IMR-90 (cell line): ENCODE measurements around the gene EYS. TPM values are rescaled to one million over a fixed set of nuclear protein-coding genes. Genes with fewer than 3 reads are reported as not detected.

Source experiments
- ATAC-seq: fragments of 200-7000 bp; cut with Tn5 transposase; 2 replicates; pipeline ENCODE4 v1.9.1; 2020; ENCODE audit warnings: low read depth, mild to moderate bottlenecking, moderate library complexity
- BruUV-seq: library from RNA; stranded (reverse); fragments of 400-500 nt; replicated peaks from 2 replicates; lab custom pipeline; 2021; lab: Mats Ljungman, UMichigan
- CTCF ChIA-PET: fragments of 300-600 bp; formaldehyde crosslinking; extraction: SDS; loops from one replicate; lab custom pipeline; 2021; ENCODE audit warnings: antibody characterized with exemption; lab: Yijun Ruan, JAX
- POLR2A ChIA-PET: fragments of 300-600 bp; sonication (Branson Sonifier 250); formaldehyde crosslinking; loops from one replicate; lab custom pipeline; 2022; ENCODE audit warnings: antibody characterized with exemption; ENCODE audit not compliant: unreplicated experiment; lab: Charles Lee
- DNase-seq: peaks from one replicate; pipeline ENCODE4 v3.0.0; 2013
- H2AFZ ChIP-seq: replicated peaks from 2 replicates; pipeline ENCODE3; 2013; ENCODE audit warnings: low read length, mild to moderate bottlenecking; ENCODE audit not compliant: poor library complexity
- H2AK5ac ChIP-seq: 2 replicates; pipeline ENCODE4 v1.6.1; 2013; ENCODE audit warnings: low read depth, low read length, inconsistent platforms
- H2AK9ac ChIP-seq: replicated peaks from 2 replicates; pipeline ENCODE3; 2013; ENCODE audit warnings: mild to moderate bottlenecking, low read depth, low read length, moderate library complexity; ENCODE audit not compliant: poor library complexity
- H2BK120ac ChIP-seq: 2 replicates; pipeline ENCODE4 v1.6.1; 2013; ENCODE audit warnings: low read depth, low read length, inconsistent platforms
- H2BK15ac ChIP-seq: 3 replicates; pipeline ENCODE4 v1.6.1; 2013; ENCODE audit warnings: low read depth, low read length, inconsistent platforms
- H2BK20ac ChIP-seq: 2 replicates; pipeline ENCODE4 v1.6.1; 2013; ENCODE audit warnings: low read depth, mild to moderate bottlenecking, inconsistent platforms, low read length, moderate library complexity
- H2BK5ac ChIP-seq: 2 replicates; pipeline ENCODE4 v1.6.1; 2013; ENCODE audit warnings: mild to moderate bottlenecking, low read depth, low read length, inconsistent platforms; ENCODE audit not compliant: poor library complexity, severe bottlenecking
- H3K14ac ChIP-seq: replicated peaks from 2 replicates; pipeline ENCODE4 v1.6.1; 2013; ENCODE audit warnings: low read depth, low read length, inconsistent platforms
- H3K18ac ChIP-seq: 2 replicates; pipeline ENCODE4 v1.6.1; 2013; ENCODE audit warnings: low read depth, low read length, control low read depth
- H3K23ac ChIP-seq: 2 replicates; pipeline ENCODE4 v1.6.1; 2013; ENCODE audit warnings: low read depth, low read length, inconsistent platforms
- H3K27ac ChIP-seq: 2 replicates; pipeline ENCODE4 v1.5.1; 2013; ENCODE audit warnings: mild to moderate bottlenecking, control low read depth, low read length; ENCODE audit not compliant: insufficient read depth
- H3K27me3 ChIP-seq: 2 replicates; pipeline ENCODE4 v1.6.1; 2013; ENCODE audit warnings: low read length; ENCODE audit not compliant: control insufficient read depth, insufficient read depth
- H3K36me3 ChIP-seq: 2 replicates; pipeline ENCODE4 v1.6.1; 2013; ENCODE audit warnings: low read length, mixed read lengths; ENCODE audit not compliant: control insufficient read depth, insufficient read depth
- H3K4ac ChIP-seq: 2 replicates; pipeline ENCODE4 v1.6.1; 2013; ENCODE audit warnings: low read depth, low read length, inconsistent platforms
- H3K4me1 ChIP-seq: 2 replicates; pipeline ENCODE4 v1.6.1; 2013; ENCODE audit warnings: low read length, mixed read lengths; ENCODE audit not compliant: control insufficient read depth, insufficient read depth
- H3K4me2 ChIP-seq: 2 replicates; pipeline ENCODE4 v1.6.1; 2013; ENCODE audit warnings: low read depth, mild to moderate bottlenecking, control low read depth, low read length, moderate library complexity
- H3K4me3 ChIP-seq: 2 replicates; pipeline ENCODE4 v1.5.1; 2013; ENCODE audit warnings: low read depth, mild to moderate bottlenecking, control low read depth, low read length, moderate library complexity; ENCODE audit not compliant: insufficient read depth
- H3K56ac ChIP-seq: 2 replicates; pipeline ENCODE4 v1.6.1; 2013; ENCODE audit warnings: low read length, inconsistent platforms; ENCODE audit not compliant: insufficient read depth; ENCODE audit errors: extremely low read depth
- H3K79me1 ChIP-seq, 2 experiments: 2 replicates each; pipeline ENCODE4 v1.6.1; 2013; ENCODE audit warnings: low read length in 2 of 2, inconsistent platforms in 1 of 2, low read depth in 1 of 2
- H3K9ac ChIP-seq: 2 replicates; pipeline ENCODE4 v1.6.1; 2013; ENCODE audit warnings: low read depth, low read length, control low read depth
- H3K9me1 ChIP-seq: 2 replicates; pipeline ENCODE4 v1.6.1; 2013; ENCODE audit warnings: low read length, inconsistent platforms; ENCODE audit not compliant: insufficient read depth
- H3K9me3 ChIP-seq: 2 replicates; pipeline ENCODE4 v1.6.1; 2013; ENCODE audit warnings: low read length; ENCODE audit not compliant: control insufficient read depth, insufficient read depth
- H4K20me1 ChIP-seq: 2 replicates; pipeline ENCODE4 v1.6.1; 2013; ENCODE audit warnings: low read length, inconsistent platforms; ENCODE audit not compliant: insufficient read depth
- H4K5ac ChIP-seq: 2 replicates; pipeline ENCODE4 v1.6.1; 2013; ENCODE audit warnings: mild to moderate bottlenecking, low read depth, low read length, control low read depth
- H4K8ac ChIP-seq, 2 experiments: 2 replicates each; pipeline ENCODE4 v1.6.1; 2013; ENCODE audit warnings: low read depth in 2 of 2, low read length in 2 of 2, control low read depth in 1 of 2, inconsistent platforms in 1 of 2
- H4K91ac ChIP-seq: 2 replicates; pipeline ENCODE4 v1.6.1; 2013; ENCODE audit warnings: low read depth, low read length, inconsistent platforms; ENCODE audit not compliant: insufficient read depth
- BHLHE40 ChIP-seq: fragments of 150-350 bp; IDR thresholded peaks from 2 replicates; pipeline ENCODE4 v1.6.1; 2016; ENCODE audit warnings: mild to moderate bottlenecking, low read depth, low read length
- CEBPB ChIP-seq: IDR thresholded peaks from 2 replicates; pipeline ENCODE4 v1.6.1; 2012; ENCODE audit warnings: low read depth, low read length, improper control_type of control experiment
- CHD1 ChIP-seq: IDR thresholded peaks from 2 replicates; pipeline ENCODE4 v1.6.1; 2012; ENCODE audit warnings: low read depth, low read length, improper control_type of control experiment
- ELK1 ChIP-seq: fragments of 150-350 bp; IDR thresholded peaks from 2 replicates; pipeline ENCODE4 v1.6.1; 2016; ENCODE audit warnings: low read depth, mild to moderate bottlenecking, low read length, moderate library complexity, borderline replicate concordance
- MAFK ChIP-seq: IDR thresholded peaks from 2 replicates; pipeline ENCODE4 v1.6.1; 2012; ENCODE audit warnings: low read depth, low read length, improper control_type of control experiment
- MAZ ChIP-seq: IDR thresholded peaks from 2 replicates; pipeline ENCODE4 v1.6.1; 2012; ENCODE audit warnings: low read depth, mild to moderate bottlenecking, low read length, improper control_type of control experiment, moderate library complexity, borderline replicate concordance
- MXI1 ChIP-seq: IDR thresholded peaks from 2 replicates; pipeline ENCODE4 v1.6.1; 2012; ENCODE audit warnings: low read depth, mild to moderate bottlenecking, low read length, moderate library complexity, borderline replicate concordance
- NFE2L2 ChIP-seq: fragments of 150-350 bp; IDR thresholded peaks from 2 replicates; pipeline ENCODE4 v1.6.1; 2016; ENCODE audit warnings: low read depth, mild to moderate bottlenecking, low read length
- POLR2A ChIP-seq: IDR thresholded peaks from 2 replicates; pipeline ENCODE4 v1.6.1; 2012; ENCODE audit warnings: mild to moderate bottlenecking, low read depth, low read length
- RFX5 ChIP-seq: IDR thresholded peaks from 2 replicates; pipeline ENCODE4 v1.8.0; 2012; ENCODE audit warnings: low read depth, mild to moderate bottlenecking, low read length, moderate library complexity
- SMC3 ChIP-seq: fragments of 150-350 bp; IDR thresholded peaks from 2 replicates; pipeline ENCODE4 v1.6.1; 2016; ENCODE audit warnings: low read depth, mild to moderate bottlenecking, antibody characterized with exemption, low read length, moderate library complexity
- USF2 ChIP-seq: fragments of 150-350 bp; IDR thresholded peaks from 2 replicates; pipeline ENCODE4 v1.6.1; 2017; ENCODE audit warnings: mild to moderate bottlenecking, antibody characterized with exemption, low read length, low read depth
- WGBS, 2 experiments: methylation state at CpG; one replicate each; pipeline versions ENCODE4 v1.1.5 to v1.1.7; 2013; ENCODE audit warnings: missing lambda C conversion rate in 2 of 2; ENCODE audit not compliant: insufficient read length in 1 of 2; ENCODE audit errors: extremely low coverage in 2 of 2; 5-methylcytosine and 5-hydroxymethylcytosine counted together
- dilution Hi-C: fragments of 300-500 bp; cut with HindIII; formaldehyde crosslinking; loops from one replicate; pipeline ENCODE4 v1.14.3; 2018; ENCODE audit warnings: low sequenced_read_pairs; ENCODE audit not compliant: unreplicated experiment
- in situ Hi-C: fragments of 300-500 bp; cut with MboI; formaldehyde crosslinking; loops from 3 replicates; pipeline ENCODE4 v1.14.3; 2019; ENCODE audit warnings: low sequenced_read_pairs, inconsistent platforms, mixed read lengths
- intact Hi-C: fragments of 100-400 bp; cut with micrococcal nuclease; formaldehyde crosslinking; loops from 2 replicates; pipeline ENCODE4 v1.10.0; 2022
- polyA plus RNA-seq, 3 experiments: library from polyadenylated mRNA; depleted of rRNA; stranded (reverse); fragments of >200 nt; gene quantifications; 2 replicates each; pipeline ENCODE4 v1.2.3, GENCODE V29; 2012; ENCODE audit warnings: low replicate concordance in 1 of 3
- total RNA-seq: library from RNA; depleted of rRNA; stranded (reverse); fragments of >200 nt; gene quantifications from 2 replicates; pipeline ENCODE4 v1.2.3, GENCODE V29; 2012

EYS gene
- total and polyA plus RNA-seq, 2 of the 4 experiments (the other 2 are of a cell fraction): under 0.01 TPM; not detected in 1

GRCh38 chr6:64665137-64665536 is 1041.9 kb downstream of the EYS start:
- Histone ChIP-seq H2BK5ac (no peak overlapping the region), H3K36me3 (no peaks in the 10 kb centered on the region), H3K9me1 (no peaks in the 10 kb centered on the region), H3K27me3 (no peaks in the 10 kb centered on the region), H3K9me3 (0 out of 2 replicates have a peak, but pooled peaks cover 2% of the 10 kb centered on the region), H3K23ac (no peak overlapping the region), H4K8ac (no peak overlapping the region), H3K56ac (no peak overlapping the region), H4K5ac (no peak overlapping the region), H4K20me1 (no peaks in the 10 kb centered on the region), H3K4me2 (no peak overlapping the region), H3K27ac (no peak overlapping the region), H3K79me1 (no peaks in the 10 kb centered on the region), H2BK15ac (no peak overlapping the region), H2AK9ac (no peak overlapping the region), H3K4me1 (no peaks in the 10 kb centered on the region), H2BK20ac (no peak overlapping the region), H3K9ac (no peak overlapping the region), H3K14ac (no peak overlapping the region), H2AK5ac (no peak overlapping the region), H4K91ac (no peak overlapping the region), H3K18ac (no peak overlapping the region), H3K4me3 (no peak overlapping the region), H3K4ac (no peak overlapping the region), H2AFZ (no peak overlapping the region), H2BK120ac (no peak overlapping the region)
- TF ChIP-seq CEBPB (no peak), USF2 (no peak), CHD1 (no peak), ELK1 (no peak), NFE2L2 (no peak), BHLHE40 (no peak), MAFK (no peak), SMC3 (no peak), MXI1 (no peak), POLR2A (no peak), MAZ (no peak), RFX5 (no peak)
- no peak for ATAC-seq
- ChIA-PET POLR2A (no interaction called here), CTCF (no interaction called here)
- in situ Hi-C loops: no loop called here
- no TSS peak for BruUV-seq
- no CpG with 5 or more reads among the region's 1 CpG for WGBS, 2 experiments
- intact Hi-C loops: no loop called here
- DNase-seq: no peak
- dilution Hi-C loops: no loop called here
